22Rv1 (cell line): ENCODE measurements around the gene MARCHF6.

ENCODE experiments used
- ZFX ChIP-seq: fragments of 450-650 bp; IDR thresholded peaks from 2 replicates; pipeline ENCODE4 v1.6.1; 2017; ENCODE audit warnings: antibody characterized with exemption, borderline replicate concordance
- TF ChIP-seq, protein P1 (sequence below): fragments of 450-650 bp; IDR thresholded peaks from 2 replicates; pipeline ENCODE4 v1.5.1; 2017; ENCODE audit warnings: mild to moderate bottlenecking

DNA sequence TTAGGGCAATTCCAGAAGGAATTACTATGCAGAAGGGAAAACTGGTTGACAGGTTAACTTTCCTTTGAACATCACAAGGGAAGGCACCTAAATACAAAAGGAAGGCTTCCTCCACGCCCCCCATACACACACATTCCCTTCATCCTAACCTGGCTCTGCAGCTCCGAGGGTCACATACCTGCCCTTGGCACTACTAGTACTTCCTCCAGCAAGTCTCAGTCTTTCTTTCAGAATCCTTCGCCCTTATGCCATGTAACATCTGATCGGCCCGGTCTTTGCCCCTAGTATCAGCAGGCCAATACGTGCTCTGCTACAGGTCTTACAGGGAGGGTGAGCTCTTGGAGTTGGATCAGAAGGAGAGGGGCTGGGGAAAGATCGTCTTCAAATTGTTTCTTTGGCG lies 1.6 kb upstream of the MARCHF6 start:
- TF ChIP-seq, protein P1, sequence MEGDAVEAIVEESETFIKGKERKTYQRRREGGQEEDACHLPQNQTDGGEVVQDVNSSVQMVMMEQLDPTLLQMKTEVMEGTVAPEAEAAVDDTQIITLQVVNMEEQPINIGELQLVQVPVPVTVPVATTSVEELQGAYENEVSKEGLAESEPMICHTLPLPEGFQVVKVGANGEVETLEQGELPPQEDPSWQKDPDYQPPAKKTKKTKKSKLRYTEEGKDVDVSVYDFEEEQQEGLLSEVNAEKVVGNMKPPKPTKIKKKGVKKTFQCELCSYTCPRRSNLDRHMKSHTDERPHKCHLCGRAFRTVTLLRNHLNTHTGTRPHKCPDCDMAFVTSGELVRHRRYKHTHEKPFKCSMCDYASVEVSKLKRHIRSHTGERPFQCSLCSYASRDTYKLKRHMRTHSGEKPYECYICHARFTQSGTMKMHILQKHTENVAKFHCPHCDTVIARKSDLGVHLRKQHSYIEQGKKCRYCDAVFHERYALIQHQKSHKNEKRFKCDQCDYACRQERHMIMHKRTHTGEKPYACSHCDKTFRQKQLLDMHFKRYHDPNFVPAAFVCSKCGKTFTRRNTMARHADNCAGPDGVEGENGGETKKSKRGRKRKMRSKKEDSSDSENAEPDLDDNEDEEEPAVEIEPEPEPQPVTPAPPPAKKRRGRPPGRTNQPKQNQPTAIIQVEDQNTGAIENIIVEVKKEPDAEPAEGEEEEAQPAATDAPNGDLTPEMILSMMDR: no peak
- no peak for TF ChIP-seq ZFX
